Activated T-cell treated with anti-CD3 and anti-CD28 coated beads for 48 hours (primary cell): ENCODE data around the gene POLA1.

Experiments
- DNase-seq: peaks from one replicate; pipeline ENCODE4 v3.0.0-alpha.2; 2020; ENCODE audit warnings: low read depth

Gene POLA1

GRCh38 chrX:25028726-25029125, 335.0 kb downstream of the POLA1 start:
- DNase-seq = no peak

- DNase-seq = no peak
These were observed 335.6 kb downstream of the POLA1 start for GRCh38 chrX:25029288-25029825.

- no peak for DNase-seq
These were observed 341.2 kb downstream of the POLA1 start for GRCh38 chrX:25034889-25035288.

- DNase-seq = no peak
These were observed 345.3 kb downstream of the POLA1 start for GRCh38 chrX:25039036-25039435.

GRCh38 chrX:25043192-25043591, 349.5 kb downstream of the POLA1 start:
- DNase-seq = no peak
